Naive B cell (primary cell): Measurements from ENCODE around the gene PAX5. TPM values are rescaled to one million over a fixed set of nuclear protein-coding genes. Genes with fewer than 3 reads are reported as not detected.

Source experiments
- ATAC-seq, 2 donors: fragments of 150-1000 bp; cut with Tn5 transposase; 2 replicates each; pipeline ENCODE4 v1.10.0; 2021; ENCODE audit warnings: low read depth in 2 of 2, mild to moderate bottlenecking in 2 of 2, moderate library complexity in 2 of 2
- DNase-seq: peaks from one replicate; pipeline ENCODE4 v3.0.0; 2022
- H3K27ac Mint-ChIP-seq, 6 donors: one replicate each; pipeline ENCODE4 v1.8.0; 2020 to 2022; ENCODE audit warnings: mild to moderate bottlenecking in 6 of 6, mixed read lengths in 6 of 6, moderate library complexity in 5 of 6, inconsistent platforms in 2 of 6
- H3K27me3 Mint-ChIP-seq, 3 donors: one replicate each; pipeline ENCODE4 v1.8.0; 2021 to 2022; ENCODE audit warnings: mixed read lengths in 3 of 3, mild to moderate bottlenecking in 1 of 3
- H3K36me3 Mint-ChIP-seq, 2 donors: one replicate each; pipeline ENCODE4 v1.8.0; 2020 to 2022; ENCODE audit warnings: mixed read lengths in 2 of 2, inconsistent platforms in 1 of 2, mild to moderate bottlenecking in 1 of 2
- H3K4me1 Mint-ChIP-seq, 3 donors: one replicate each; pipeline ENCODE4 v1.8.0; 2020 to 2022; ENCODE audit warnings: mixed read lengths in 3 of 3, inconsistent platforms in 1 of 3, mild to moderate bottlenecking in 1 of 3, moderate library complexity in 1 of 3
- H3K4me3 Mint-ChIP-seq, 8 donors: one replicate each; pipeline ENCODE4 v1.8.0; 2020 to 2022; ENCODE audit warnings: mild to moderate bottlenecking in 8 of 8, mixed read lengths in 8 of 8, moderate library complexity in 8 of 8, inconsistent platforms in 2 of 8
- H3K9me3 Mint-ChIP-seq, 7 donors: one replicate each; pipeline ENCODE4 v1.8.0; 2020 to 2022; ENCODE audit warnings: mixed read lengths in 7 of 7, mild to moderate bottlenecking in 5 of 7, inconsistent platforms in 2 of 7, moderate library complexity in 1 of 7
- polyA plus RNA-seq, 6 donors: library from polyadenylated mRNA; unstranded; fragments of 300-500 nt; fragmentation: Illumina TruSeq; gene quantifications; one replicate each; pipeline ENCODE4 v1.2.3, GENCODE V29; 2021; ENCODE audit warnings: low read depth in 6 of 6

The PAX5 gene
- polyA plus RNA-seq, 6 donors from 2014 or later: 17.1 to 83.5 (median 45.3) TPM

DNA sequence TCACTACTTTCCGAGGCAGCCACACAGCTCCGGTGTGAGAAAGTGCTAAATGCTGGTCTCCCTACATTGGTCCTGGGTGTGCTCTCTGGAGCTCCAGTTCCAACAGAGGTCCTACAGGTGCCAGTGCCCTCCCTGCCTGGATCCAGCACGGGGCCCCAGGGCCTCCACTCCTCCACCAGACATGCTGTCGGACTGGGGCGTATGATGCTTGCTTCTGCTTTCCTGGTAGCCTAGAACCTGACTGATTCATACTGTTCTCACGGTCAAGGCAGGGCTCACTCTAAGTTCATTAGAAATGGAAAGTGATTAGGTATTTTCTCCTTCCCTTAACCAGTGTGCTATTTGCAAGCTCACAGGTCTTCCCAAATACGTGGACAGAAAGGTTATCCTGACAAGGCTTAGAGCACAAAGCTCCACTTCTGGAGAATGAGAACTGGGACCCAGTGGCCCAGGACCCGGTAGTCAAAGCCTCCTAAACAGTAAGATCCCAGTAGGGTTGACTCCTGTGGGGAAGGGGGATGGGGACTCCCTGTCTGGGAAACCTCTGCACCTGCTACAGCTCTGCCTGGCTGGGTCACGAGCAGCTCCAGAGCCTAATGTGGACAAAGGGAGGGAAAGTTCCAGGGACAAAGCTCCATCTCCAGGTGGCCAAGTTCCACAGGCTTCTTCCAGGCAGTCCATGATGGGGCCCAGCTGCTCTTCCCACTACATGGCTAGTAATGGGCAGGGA lies 98.1 kb downstream of the PAX5 start:
- Mint-ChIP-seq H3K27ac (peak overlapping the region in 4 of 6 donors; percentile 53 to 88 (median 76)), H3K27me3 (no peaks in the 10 kb centered on the region), H3K4me1 (peaks cover 63 to 85% (median 82%) of the 10 kb centered on the region in 3 donors), H3K4me3 (no peak overlapping the region), H3K36me3 (peaks cover 42 to 50% of the 10 kb centered on the region in 2 donors), H3K9me3 (peaks cover 2 to 9% (median 5%) of the 10 kb centered on the region in 7 donors)
- DNase-seq: no peak
- ATAC-seq: no peak

DNA sequence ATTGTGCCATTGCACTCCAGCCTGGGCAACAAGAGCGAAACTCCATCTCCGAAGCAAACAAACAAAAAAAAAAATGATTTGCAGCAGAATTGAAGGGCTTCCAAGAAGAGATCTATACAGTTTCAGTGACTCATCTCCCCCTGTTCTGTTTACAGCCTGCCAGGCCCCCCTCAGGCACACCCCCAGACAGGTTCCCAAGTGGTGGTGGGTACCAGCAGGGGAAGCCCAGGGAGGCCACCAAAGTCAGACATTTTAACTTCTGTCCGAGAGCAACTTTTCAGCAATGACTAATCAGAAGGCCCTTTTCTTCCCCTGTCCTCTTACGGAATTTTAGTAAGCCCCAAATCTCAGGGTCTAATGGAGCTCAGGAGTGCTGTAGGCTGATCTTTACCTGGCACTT lies 98.7 kb downstream of the PAX5 start:
- peak overlapping the region in 5 of 6 donors; percentile 21 to 88 (median 74) for H3K27ac Mint-ChIP-seq
- ATAC-seq (no peak), DNase-seq (no peak)
- peak overlapping the region in 1 of 8 donors; percentile 56 for H3K4me3 Mint-ChIP-seq
- peaks cover 62 to 82% (median 82%) of the 10 kb centered on the region in 3 donors for H3K4me1 Mint-ChIP-seq
- no peaks in the 10 kb centered on the region for H3K27me3 Mint-ChIP-seq
- H3K36me3 Mint-ChIP-seq: peaks cover 42 to 44% of the 10 kb centered on the region in 2 donors
- H3K9me3 Mint-ChIP-seq: peaks cover 2 to 9% (median 5%) of the 10 kb centered on the region in 7 donors

DNA sequence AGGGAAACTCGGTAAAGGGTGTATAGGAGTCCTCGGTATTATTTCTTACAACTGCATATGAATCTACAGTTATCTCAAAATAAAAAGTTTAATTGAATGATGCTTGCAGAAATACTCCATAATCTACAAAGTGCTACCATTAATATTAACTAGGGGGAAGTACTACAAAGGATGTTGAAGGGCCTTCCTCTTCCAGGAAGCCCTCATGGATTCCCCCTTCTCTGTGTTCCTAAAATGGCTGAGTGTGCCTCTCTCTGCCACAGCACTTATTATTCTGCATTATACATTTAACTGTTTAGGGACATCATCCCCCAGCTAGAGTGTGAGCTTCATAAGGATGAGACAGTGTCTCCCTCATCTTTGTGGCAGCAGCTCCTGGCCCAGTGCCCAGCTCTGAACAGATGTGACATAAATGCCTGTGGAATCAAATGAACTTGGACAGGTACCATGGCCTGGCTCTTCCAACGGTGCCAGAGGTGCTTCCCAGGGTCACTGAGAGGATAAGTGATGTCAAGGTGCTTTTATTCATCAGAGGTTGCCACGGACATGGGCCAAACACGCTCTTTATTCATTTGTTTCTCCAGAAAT lies 99.5 kb downstream of the PAX5 start:
- Mint-ChIP-seq H3K27ac (peak overlapping the region in 5 of 6 donors; percentile 74 to 89 (median 88)), H3K4me3 (no peak overlapping the region)
- no peak for DNase-seq

DNA sequence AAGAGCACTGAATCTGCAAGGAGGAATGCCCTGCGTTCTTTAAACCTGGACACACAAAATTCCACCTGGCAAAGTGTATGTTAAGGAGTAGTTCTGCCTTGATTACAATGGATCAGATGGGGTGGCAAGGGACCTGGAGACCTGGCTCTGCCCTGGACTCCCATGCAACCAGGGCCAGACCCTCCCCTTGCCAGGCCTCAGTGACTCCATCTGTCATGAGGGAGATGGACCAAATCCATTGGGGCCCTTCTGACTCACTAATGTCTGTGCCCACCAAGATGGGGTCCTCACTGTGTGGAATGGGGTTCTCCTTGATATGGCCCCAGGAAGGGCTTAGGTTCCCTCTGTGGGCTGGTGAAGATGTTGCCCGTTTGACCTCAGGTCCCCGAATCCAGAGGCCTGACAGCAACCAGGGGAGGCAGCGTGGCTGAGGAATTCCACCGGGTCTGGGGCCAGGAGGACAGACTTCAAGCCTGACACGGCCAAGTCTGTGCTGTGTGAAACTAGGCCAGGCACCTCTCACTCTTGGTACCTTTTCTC lies 100.3 kb downstream of the PAX5 start:
- ATAC-seq (no peak), DNase-seq (no peak)
- H3K4me1 Mint-ChIP-seq: peaks cover 59 to 81% (median 81%) of the 10 kb centered on the region in 3 donors
- peaks cover 2 to 9% (median 5%) of the 10 kb centered on the region in 7 donors for H3K9me3 Mint-ChIP-seq
- no peaks in the 10 kb centered on the region for H3K27me3 Mint-ChIP-seq
- no peak overlapping the region for H3K4me3 Mint-ChIP-seq
- H3K27ac Mint-ChIP-seq: peak overlapping the region in 5 of 6 donors; percentile 39 to 88 (median 85)
- H3K36me3 Mint-ChIP-seq: peaks cover 39 to 46% of the 10 kb centered on the region in 2 donors

More for the DNA sequence above, 99.5 kb downstream of the PAX5 start:
- Mint-ChIP-seq H3K9me3 (peaks cover 2 to 9% (median 5%) of the 10 kb centered on the region in 7 donors), H3K4me1 (peaks cover 60 to 81% (median 81%) of the 10 kb centered on the region in 3 donors), H3K27me3 (no peaks in the 10 kb centered on the region), H3K36me3 (peaks cover 36 to 42% of the 10 kb centered on the region in 2 donors)
- ATAC-seq: no peak

DNA sequence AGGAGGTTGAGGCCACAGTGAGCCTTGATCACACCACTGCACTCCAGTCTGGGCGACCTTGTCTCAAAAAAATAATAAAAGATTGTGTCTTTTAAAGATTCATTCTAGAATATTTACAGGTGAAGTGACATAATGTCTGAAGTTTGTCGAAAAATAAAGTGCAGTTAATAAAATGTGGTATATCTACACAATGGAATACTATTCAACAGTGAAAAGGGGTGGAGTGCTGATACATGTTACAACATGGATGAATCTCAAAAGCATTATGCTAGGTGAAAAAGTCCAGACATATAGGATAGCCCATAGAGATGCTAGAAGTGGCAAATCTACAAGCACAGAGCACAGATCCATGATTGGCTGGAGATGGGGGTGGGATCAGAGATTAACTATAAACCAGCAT lies 101.9 kb downstream of the PAX5 start:
- peaks cover 53 to 78% (median 74%) of the 10 kb centered on the region in 3 donors for H3K4me1 Mint-ChIP-seq

DNA sequence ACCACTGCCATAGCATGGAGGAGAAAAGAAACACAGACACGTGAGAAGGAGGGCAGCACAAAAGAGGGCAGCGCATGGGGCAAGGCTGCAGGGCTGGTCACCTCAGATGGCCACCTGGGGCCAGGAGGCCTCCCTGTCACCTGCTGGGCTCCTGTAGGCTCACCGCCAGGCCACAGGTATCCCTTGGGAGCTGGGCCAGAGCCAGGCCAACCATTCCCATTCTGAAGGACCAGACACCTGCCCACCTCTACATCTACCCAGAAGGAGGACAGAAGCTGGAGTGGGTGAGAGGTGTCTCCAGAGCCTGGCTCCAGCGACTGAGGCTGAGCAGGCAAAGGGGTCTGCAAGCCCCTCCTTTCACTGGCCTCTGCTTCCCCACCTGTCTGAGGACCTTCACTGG lies 103.1 kb downstream of the PAX5 start:
- Mint-ChIP-seq H3K36me3 (peaks cover 37 to 40% of the 10 kb centered on the region in 2 donors), H3K9me3 (peaks cover 2 to 8% (median 5%) of the 10 kb centered on the region in 7 donors), H3K4me3 (no peak overlapping the region), H3K27me3 (no peaks in the 10 kb centered on the region), H3K4me1 (peaks cover 54 to 77% (median 69%) of the 10 kb centered on the region in 3 donors), H3K27ac (peak overlapping the region in 4 of 6 donors; percentile 72 to 97 (median 90))
- no peak for ATAC-seq
- no peak for DNase-seq

More for the DNA sequence above, 101.9 kb downstream of the PAX5 start:
- no peak overlapping the region for H3K4me3 Mint-ChIP-seq
- ATAC-seq: no peak
- H3K27ac Mint-ChIP-seq: peak overlapping the region in 4 of 6 donors; percentile 2 to 88 (median 61)
- peaks cover 36 to 46% of the 10 kb centered on the region in 2 donors for H3K36me3 Mint-ChIP-seq
- peaks cover 2 to 9% (median 5%) of the 10 kb centered on the region in 7 donors for H3K9me3 Mint-ChIP-seq
- no peak for DNase-seq
- H3K27me3 Mint-ChIP-seq: no peaks in the 10 kb centered on the region

DNA sequence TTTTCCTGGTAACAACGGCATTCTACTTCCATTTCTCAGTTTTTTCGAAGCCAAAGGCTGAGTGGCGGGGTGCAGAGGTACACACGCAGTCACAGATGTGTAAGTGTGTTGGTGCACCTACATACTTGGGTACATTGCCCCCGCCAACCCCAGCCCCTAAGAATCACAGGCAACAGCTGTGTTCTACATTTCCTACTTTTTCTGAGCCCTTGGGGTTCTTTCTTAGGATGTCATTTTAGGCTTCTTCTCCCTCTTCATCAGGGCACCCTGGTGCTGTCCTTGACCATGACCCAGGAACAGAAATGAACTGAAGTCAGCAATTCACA lies 104.8 kb downstream of the PAX5 start:
- H3K4me3 Mint-ChIP-seq: peak overlapping the region in 2 of 8 donors; percentile 0 to 12
- peaks cover 56 to 82% (median 67%) of the 10 kb centered on the region in 3 donors for H3K4me1 Mint-ChIP-seq
- H3K9me3 Mint-ChIP-seq: peaks cover 2 to 8% (median 5%) of the 10 kb centered on the region in 7 donors
- ATAC-seq (no peak), DNase-seq (no peak)
- peaks cover 34 to 50% of the 10 kb centered on the region in 2 donors for H3K36me3 Mint-ChIP-seq
- H3K27ac Mint-ChIP-seq: peak overlapping the region; percentile 48 to 96 (median 91)
- no peaks in the 10 kb centered on the region for H3K27me3 Mint-ChIP-seq

DNA sequence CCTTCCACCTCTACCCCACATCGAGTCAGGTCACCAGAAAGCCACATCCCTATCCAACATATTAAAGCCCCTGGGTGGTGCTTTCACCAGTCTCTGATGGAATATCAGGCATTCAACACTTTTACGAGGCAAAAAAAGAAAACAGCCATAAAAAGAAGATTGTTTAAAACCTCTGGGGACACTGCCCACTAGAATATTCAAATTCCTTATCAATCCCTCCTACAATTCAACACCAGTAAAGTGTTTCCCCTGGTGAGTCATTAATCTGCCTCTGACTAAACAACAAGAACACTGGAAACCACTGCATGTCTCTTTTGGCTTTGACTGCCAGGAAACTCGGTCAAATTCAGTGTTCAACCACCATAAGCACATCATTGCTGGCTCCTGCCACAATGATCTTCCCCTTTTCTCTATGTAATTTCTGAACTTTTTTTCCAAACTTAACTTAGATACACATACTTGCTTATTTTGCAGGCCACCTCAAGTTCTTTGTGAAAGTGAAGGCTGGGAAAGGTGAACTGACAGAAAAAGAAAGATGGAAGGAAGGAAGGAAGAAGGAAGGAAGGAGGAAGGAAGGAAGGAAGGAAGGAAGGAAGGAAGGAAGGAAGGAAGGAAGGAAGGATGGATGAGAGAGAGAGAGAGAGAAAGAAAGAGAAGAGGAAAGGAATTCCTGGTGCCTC lies 105.3 kb downstream of the PAX5 start:
- Mint-ChIP-seq H3K4me3 (peak overlapping the region in 3 of 8 donors; percentile 0 to 17 (median 12)), H3K27me3 (no peaks in the 10 kb centered on the region), H3K4me1 (peaks cover 57 to 78% (median 65%) of the 10 kb centered on the region in 3 donors), H3K9me3 (peaks cover 2 to 8% (median 5%) of the 10 kb centered on the region in 7 donors), H3K36me3 (peaks cover 29 to 46% of the 10 kb centered on the region in 2 donors), H3K27ac (peak overlapping the region; percentile 74 to 96 (median 92))
- DNase-seq (no peak), ATAC-seq (no peak)

DNA sequence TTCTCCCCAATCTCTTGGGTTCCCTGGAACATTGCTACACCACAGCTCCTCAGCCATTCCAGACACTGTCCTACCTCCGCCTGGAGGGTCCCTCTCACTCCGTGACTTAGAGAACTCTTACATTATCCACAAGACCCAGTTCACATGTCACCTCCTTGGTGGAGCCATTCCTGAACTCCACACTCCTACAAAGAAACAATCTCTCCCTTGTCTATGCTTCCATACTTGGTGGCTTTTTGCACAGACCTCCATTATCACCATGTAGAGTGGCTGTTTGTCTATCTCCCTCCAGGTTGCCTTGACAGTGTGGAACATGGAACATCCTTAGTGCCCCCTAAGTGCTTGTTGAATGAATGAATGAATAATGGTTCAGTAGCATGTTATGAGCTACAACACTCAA lies 105.9 kb downstream of the PAX5 start:
- peaks cover 54 to 79% (median 64%) of the 10 kb centered on the region in 3 donors for H3K4me1 Mint-ChIP-seq
- peaks cover 2 to 8% (median 5%) of the 10 kb centered on the region in 7 donors for H3K9me3 Mint-ChIP-seq
- H3K4me3 Mint-ChIP-seq: peak overlapping the region in 1 of 8 donors; percentile 41
- peak overlapping the region in 5 of 6 donors; percentile 74 to 96 (median 92) for H3K27ac Mint-ChIP-seq
- peaks cover 28 to 43% of the 10 kb centered on the region in 2 donors for H3K36me3 Mint-ChIP-seq
- DNase-seq: no peak
- ATAC-seq: no peak
- H3K27me3 Mint-ChIP-seq: no peaks in the 10 kb centered on the region

DNA sequence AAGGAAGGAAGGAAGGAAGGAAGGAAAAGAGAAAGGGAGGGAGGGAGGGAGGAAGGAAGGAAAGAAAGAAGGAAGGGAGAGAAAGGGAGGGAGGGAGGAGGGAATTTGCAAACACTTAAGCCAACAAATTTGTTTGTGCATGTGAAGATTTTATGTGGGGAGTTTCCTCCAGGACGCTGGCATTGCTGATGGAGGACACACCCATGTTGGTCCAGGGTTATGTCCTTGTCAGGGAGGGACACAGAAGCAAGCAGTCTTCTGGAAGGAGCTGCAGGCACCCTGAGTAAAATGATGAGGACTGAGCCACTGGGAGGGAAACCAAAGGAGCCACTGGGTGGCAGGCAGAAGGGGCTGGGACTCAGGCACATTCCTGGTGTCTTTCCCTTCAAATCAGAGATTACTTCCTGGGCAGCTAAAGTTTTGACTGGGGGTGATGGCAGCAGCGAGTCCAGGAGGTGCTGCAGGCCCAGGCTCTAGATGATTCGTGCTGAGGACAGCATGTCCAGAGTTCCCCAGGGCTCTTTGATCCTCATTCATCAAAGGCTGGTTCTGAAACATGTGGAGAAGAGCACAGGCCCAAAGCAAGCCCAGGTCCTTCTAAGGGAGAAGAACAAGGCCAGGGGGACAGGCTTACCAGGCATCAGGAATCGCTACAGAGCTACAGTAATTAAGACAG lies 109.2 kb downstream of the PAX5 start:
- H3K36me3 Mint-ChIP-seq: peaks cover 36 to 51% of the 10 kb centered on the region in 2 donors
- ATAC-seq: no peak
- no peak for DNase-seq
- H3K4me1 Mint-ChIP-seq: peaks cover 54 to 80% (median 71%) of the 10 kb centered on the region in 3 donors
- H3K4me3 Mint-ChIP-seq: peak overlapping the region in 2 of 8 donors; percentile 16 to 42
- no peaks in the 10 kb centered on the region for H3K27me3 Mint-ChIP-seq
- H3K9me3 Mint-ChIP-seq: no peaks in the 10 kb centered on the region
- peak overlapping the region in 5 of 6 donors; percentile 44 to 91 (median 88) for H3K27ac Mint-ChIP-seq

DNA sequence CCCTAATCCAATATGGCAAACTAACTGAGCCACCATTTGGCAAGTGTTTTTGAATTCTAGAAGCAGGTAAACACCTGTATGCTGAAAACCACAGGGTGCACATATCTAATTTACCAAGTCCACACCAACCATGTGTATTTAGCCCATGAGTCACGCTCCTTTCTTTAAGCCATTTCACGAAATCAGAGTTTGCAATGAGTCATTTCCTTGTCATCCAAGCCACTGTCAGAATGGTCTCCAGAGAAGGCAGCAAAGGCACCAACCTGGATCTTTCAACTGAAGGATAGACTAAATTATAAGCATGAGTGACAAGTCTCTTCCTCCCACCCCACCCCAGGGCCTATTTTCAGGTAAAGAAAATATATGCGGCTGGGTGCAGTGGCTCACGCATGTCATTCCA lies 110.0 kb downstream of the PAX5 start:
- DNase-seq: no peak
- Mint-ChIP-seq H3K9me3 (no peaks in the 10 kb centered on the region), H3K4me1 (peaks cover 50 to 80% (median 69%) of the 10 kb centered on the region in 3 donors), H3K27me3 (no peaks in the 10 kb centered on the region), H3K36me3 (peaks cover 36 to 48% of the 10 kb centered on the region in 2 donors), H3K4me3 (no peak overlapping the region), H3K27ac (peak overlapping the region in 4 of 6 donors; percentile 28 to 88 (median 64))
- no peak for ATAC-seq

DNA sequence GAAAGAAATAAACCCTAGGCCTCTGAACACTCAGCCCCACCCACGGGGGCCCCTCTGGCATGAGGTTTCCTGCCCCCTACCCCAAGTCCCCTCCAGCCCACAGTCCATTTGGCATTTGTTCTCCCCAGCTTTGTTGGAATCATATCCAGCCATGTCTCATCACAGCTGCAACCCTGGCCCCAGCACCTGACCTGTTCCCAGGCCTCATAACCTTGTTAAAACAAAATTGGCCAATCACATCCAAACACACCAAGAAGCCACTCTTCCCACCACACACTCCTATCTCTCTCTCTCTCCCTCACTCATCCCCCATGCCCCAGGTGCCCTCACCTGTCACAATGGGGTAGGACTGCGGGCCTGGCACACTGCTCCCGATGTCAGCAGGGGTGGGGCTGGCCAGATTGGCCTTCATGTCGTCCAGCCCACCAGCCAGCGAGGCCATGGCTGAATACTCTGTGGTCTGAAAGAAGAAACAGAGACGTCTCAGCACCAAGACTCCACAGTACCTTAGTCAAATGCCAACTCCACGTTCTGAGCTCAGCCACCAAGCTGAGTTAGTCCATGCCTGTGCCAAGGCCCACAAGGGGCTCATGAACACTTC lies 110.9 kb downstream of the PAX5 start:
- peaks cover 32 to 44% of the 10 kb centered on the region in 2 donors for H3K36me3 Mint-ChIP-seq
- DNase-seq (no peak), ATAC-seq (no peak)
- H3K27ac Mint-ChIP-seq: peak overlapping the region; percentile 58 to 93 (median 79)
- no peaks in the 10 kb centered on the region for H3K9me3 Mint-ChIP-seq
- peak overlapping the region in 1 of 8 donors; percentile 68 for H3K4me3 Mint-ChIP-seq
- H3K4me1 Mint-ChIP-seq: peaks cover 48 to 79% (median 66%) of the 10 kb centered on the region in 3 donors
- no peaks in the 10 kb centered on the region for H3K27me3 Mint-ChIP-seq
